WTC11 (cell line): ENCODE data around the gene FANK1.

Source experiments
- CTCF ChIP-seq: fragments of 200-600 bp; IDR thresholded peaks from 2 replicates; pipeline ENCODE4 v1.8.0; 2022; ENCODE audit warnings: antibody characterized with exemption
- MYBL2 ChIP-seq: sonication (generic); formaldehyde crosslinking; IDR thresholded peaks from 2 replicates; pipeline ENCODE4 v1.8.1; 2023; ENCODE audit warnings: mild to moderate bottlenecking, moderate library complexity, missing genetic modification reagents
- NFYB ChIP-seq: sonication (generic); formaldehyde crosslinking; conservative IDR thresholded peaks from 2 replicates; pipeline ENCODE4 v1.8.0; 2022; ENCODE audit warnings: low read depth, missing genetic modification reagents
- NR1H2 ChIP-seq: sonication (generic); formaldehyde crosslinking; IDR thresholded peaks from 2 replicates; pipeline ENCODE4 v1.9.0; 2021; ENCODE audit warnings: mild to moderate bottlenecking, moderate library complexity, missing genetic modification reagents
- USF1 ChIP-seq: sonication (generic); formaldehyde crosslinking; IDR thresholded peaks from 2 replicates; pipeline ENCODE4 v1.8.0; 2022; ENCODE audit warnings: mild to moderate bottlenecking, missing genetic modification reagents

- TF ChIP-seq NR1H2 (CRISPR knock-in tag), result no peak
- no peak for TF ChIP-seq CTCF
- TF ChIP-seq USF1, result no peak
- TF ChIP-seq MYBL2 (CRISPR knock-in tag), result no peak
- TF ChIP-seq NFYB (CRISPR knock-in tag), result no peak
Observed at GRCh38 chr10:126042354-126042753, 146.0 kb downstream of the FANK1 start.
